22Rv1 (cell line): Measurements from ENCODE around the gene UPF1.

Experiments
- H3K27ac ChIP-seq: fragments of 450-650 bp; 2 replicates; pipeline ENCODE4 v1.5.1; 2017
- CTCF ChIP-seq: fragments of 450-650 bp; IDR thresholded peaks from 2 replicates; pipeline ENCODE4 v1.5.1; 2017; ENCODE audit warnings: mild to moderate bottlenecking
- ZFX ChIP-seq: fragments of 450-650 bp; IDR thresholded peaks from 2 replicates; pipeline ENCODE4 v1.6.1; 2017; ENCODE audit warnings: antibody characterized with exemption, borderline replicate concordance

Gene UPF1

DNA sequence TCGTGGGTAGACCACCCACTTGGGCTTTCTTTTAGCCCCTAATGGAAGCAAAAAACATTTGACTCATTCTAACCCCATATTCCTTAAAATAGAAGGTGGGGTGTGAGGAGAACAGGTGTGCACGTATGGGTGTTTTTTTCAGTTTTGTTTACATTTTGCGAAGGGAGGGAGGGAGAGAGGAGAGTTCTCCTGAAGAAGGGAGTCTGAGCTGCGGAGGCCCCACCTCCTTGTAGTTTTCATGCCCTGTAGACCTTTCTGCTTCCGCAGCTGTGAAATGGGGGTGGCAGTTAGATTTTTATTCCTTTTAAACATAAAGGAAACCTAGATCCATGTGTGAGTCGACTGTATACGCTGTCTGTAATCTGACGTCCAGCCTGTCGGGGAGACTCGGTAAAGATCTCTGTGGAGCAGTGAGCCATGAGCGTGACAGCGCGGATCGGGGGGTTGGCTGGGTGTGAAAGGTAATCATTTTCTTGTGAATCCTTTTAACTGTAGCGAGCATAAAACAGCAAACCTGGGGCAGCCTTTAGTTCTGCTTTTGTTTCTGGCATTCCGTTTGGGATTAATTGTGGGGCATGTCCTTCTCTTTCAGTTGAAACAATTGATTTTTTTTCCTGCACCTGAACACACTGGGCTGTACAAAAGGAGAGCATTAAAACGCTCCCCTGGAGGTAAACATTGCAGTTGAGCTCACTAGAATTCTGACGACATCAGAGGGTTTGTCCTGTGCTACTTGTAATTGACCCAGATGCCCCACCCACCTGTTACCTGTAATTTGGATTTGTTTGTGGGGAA, 2.3 kb downstream of the UPF1 start:
- TF ChIP-seq CTCF (no peak), ZFX (no peak)
- no peak overlapping the region for H3K27ac ChIP-seq

DNA sequence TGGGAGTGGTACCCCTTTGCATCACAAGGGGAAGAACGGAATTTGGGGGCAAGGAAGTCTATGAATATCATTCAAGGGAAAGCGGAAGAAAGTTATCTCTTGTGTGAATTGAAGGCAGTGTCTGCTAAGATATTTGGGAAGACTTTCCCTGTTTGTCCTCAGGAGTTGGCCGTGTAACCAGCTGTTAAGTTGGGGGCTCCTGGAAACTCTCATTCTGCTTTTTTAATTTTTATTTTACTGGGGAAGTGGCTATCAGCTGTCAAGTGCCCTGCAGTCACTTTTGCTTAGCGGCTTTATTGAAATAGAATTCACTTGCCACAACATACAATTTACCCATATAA, 2.9 kb downstream of the UPF1 start:
- H3K27ac ChIP-seq = no peak overlapping the region
- TF ChIP-seq CTCF (no peak), ZFX (no peak)

DNA sequence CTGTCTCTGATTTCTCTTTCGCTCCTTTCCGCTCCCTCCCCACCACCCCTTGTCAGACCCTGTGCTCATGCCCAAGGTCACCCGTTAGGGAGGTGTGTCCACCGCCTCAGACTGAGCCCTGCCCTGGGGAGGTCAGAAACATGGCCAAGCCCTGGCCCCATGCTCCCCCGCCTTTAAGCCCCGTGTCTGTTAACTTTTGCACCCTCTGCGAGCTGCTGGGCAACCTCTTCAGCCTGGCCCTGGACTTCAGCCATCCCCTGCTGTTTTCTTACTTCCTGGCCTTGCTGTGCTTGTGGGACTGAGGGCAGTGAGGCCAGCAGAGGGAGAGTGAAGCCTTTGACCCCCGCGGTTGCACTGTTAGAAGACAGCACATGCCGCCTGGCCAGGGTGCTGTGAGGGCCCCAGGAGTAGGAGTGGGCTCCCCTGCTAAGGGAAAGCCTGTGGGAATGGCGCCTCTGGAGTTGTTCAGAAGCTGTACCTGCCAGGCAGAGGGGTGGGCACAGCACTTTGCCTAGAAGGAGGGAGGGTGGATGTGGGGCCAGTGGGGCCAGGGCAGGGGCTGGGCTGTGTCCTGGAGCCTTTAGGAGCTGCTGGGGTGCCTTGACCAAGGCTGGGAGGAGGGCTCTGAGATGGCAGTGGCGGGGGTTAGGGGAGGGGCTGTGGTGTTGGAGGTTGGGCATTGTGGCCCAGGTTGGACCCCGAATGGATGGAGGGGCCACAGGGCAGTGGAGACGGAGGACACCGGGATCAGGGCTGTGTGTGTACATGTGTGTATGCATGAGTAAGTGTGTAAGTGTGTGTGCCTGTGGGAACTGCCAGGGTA, 7.9 kb downstream of the UPF1 start:
- no peak overlapping the region for H3K27ac ChIP-seq
- TF ChIP-seq CTCF = no peak
- no peak for TF ChIP-seq ZFX

GRCh38 chr19:18840288-18841267, 8.8 kb downstream of the UPF1 start:
- TF ChIP-seq CTCF (no peak), ZFX (no peak)
- no peak overlapping the region for H3K27ac ChIP-seq

DNA sequence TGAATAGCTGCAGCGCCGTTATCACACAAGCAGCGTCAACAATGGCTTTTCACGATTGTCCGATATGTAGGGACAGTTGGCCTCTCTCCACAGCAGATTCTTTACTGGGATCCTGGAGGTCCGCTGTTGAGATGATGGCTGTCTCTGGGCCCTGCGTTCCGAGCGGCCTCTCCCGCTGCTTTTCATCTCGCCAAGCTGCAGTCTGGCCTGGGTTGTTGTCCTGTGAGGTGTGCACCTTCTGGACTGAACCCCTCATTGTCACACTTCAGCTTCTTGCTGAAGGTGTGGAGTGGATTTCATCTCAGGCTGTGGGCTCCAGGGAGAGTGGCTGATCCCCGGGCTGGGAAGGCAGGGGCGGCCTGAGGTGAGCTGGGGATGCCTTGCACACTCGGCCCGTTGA, 9.6 kb downstream of the UPF1 start:
- TF ChIP-seq ZFX (no peak), CTCF (no peak)
- no peak overlapping the region for H3K27ac ChIP-seq

DNA sequence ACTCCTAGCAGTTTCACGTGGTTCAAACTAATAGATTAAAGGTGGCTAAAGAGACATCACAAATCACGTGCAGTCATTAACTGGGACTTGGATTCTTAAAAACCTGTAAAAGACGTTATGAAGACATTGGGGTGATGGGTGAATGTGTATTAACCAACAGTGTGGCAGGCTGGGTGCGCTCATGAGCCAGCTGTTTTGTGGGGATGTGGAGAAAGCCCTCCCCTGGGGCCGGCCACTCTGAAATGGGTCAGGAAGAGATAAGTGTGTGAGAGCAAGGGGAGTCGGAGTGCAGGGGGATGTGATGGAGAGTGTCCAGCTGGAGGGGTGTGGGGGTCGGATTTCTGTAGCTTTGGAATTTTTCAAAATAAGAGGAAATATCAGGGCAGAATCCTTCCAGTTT, 10.4 kb downstream of the UPF1 start:
- no peak overlapping the region for H3K27ac ChIP-seq
- TF ChIP-seq ZFX (no peak), CTCF (no peak)
